IPS DF 6.9 (cell line): ENCODE results near the gene TRPM2.

Source experiments
- DNase-seq: peaks from one replicate; pipeline ENCODE4 v3.0.0-alpha.2; 2013; ENCODE audit warnings: low read depth, low spot score
- H3K27ac ChIP-seq: one replicate; pipeline ENCODE4 v1.5.1; 2013; ENCODE audit warnings: low read length, control low read depth
- H3K27me3 ChIP-seq: 2 replicates; pipeline ENCODE4 v1.6.1; 2013; ENCODE audit warnings: mild to moderate bottlenecking, low read length; ENCODE audit not compliant: control insufficient read depth, insufficient read depth
- H3K36me3 ChIP-seq: 2 replicates; pipeline ENCODE4 v1.6.1; 2013; ENCODE audit warnings: low read length; ENCODE audit not compliant: control insufficient read depth, insufficient read depth
- H3K4me1 ChIP-seq: 2 replicates; pipeline ENCODE4 v1.6.1; 2013; ENCODE audit warnings: low read length; ENCODE audit not compliant: control insufficient read depth, insufficient read depth
- H3K4me3 ChIP-seq: 2 replicates; pipeline ENCODE4 v1.5.1; 2013; ENCODE audit warnings: mild to moderate bottlenecking, low read length
- H3K9me3 ChIP-seq: 2 replicates; pipeline ENCODE4 v1.6.1; 2013; ENCODE audit warnings: low read length, inconsistent platforms; ENCODE audit not compliant: control insufficient read depth, insufficient read depth
- WGBS: extraction: QIAGEN DNeasy Blood & Tissue Kit; methylation state at CpG from one replicate; pipeline ENCODE4 v1.1.7; 2013; ENCODE audit warnings: mixed read lengths, missing lambda C conversion rate; ENCODE audit not compliant: insufficient read length, insufficient coverage; 5-methylcytosine and 5-hydroxymethylcytosine counted together

The TRPM2 gene

DNA sequence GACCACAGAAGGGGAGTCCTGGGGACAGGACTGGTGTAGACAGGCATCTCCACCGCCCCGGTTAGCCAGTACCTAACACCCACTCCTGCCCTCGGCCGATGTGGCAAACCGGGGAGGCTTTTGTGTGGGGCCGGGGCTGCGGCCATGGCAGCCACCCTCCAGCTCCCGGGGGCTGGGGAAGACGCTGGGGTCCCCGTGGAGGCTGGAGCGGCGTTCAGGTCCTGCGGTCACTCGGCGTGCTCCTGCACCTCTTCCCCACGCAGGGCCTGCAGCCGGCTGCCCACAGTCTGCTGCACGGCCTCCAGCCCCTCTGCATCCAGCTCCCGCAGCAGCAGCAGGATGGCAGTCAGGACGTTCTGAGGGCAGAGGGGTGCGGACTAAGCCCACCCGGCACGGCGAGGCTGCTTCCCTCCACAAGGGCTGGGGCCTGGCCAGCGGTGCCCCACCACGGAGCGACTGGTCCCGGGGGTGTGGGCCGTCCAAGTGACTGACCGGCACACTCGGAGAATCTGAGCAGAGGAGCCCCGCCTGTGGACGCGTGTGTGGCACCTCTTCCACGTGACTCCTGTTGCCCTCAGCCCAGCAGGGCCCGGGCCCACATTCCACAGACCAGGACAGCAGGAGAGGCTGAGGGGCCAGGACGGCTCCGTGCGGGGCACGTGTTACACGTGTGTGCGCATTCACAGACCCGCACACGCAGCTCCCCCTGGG is 23.3 kb upstream of the TRPM2 start:
- no CpG with 5 or more reads among the region's 44 CpGs for WGBS
- peaks cover 3% of the 10 kb centered on the region; the same call in 1 of the 2 replicates for H3K36me3 ChIP-seq
- no peak overlapping the region for H3K27ac ChIP-seq
- no peak for DNase-seq
- H3K4me1 ChIP-seq: no peaks in the 10 kb centered on the region; the same call in 1 of the 2 replicates
- H3K9me3 ChIP-seq: no peaks in the 10 kb centered on the region
- H3K27me3 ChIP-seq: no peaks in the 10 kb centered on the region
- no peak overlapping the region for H3K4me3 ChIP-seq

GRCh38 chr21:44330698-44331097 is 22.7 kb upstream of the TRPM2 start:
- no peak for DNase-seq
- no peak overlapping the region for H3K27ac ChIP-seq

DNA sequence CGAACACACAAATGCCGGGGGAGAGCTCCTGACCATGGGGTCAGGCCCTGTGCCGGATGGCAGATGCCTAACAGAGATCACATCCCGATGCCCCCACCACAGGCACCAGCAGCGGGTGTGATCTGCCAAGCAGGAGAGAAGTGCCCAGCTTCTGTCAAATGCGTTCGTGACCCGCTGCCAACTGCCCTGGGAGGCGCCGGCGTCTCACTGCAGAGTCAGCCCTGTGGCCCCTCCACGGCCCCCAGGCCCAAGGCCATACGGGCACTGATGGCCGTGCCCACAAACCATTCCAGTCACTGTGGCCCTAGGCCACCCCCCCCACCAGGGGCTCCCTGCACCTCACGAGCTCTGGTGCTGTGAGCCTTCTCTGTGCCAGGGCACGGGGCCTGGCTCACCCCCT is 22.2 kb upstream of the TRPM2 start:
- no peaks in the 10 kb centered on the region for H3K27me3 ChIP-seq
- no peak for DNase-seq
- no CpG with 5 or more reads among the region's 16 CpGs for WGBS
- no peaks in the 10 kb centered on the region; the same call in 1 of the 2 replicates for H3K4me1 ChIP-seq
- no peaks in the 10 kb centered on the region for H3K9me3 ChIP-seq
- H3K27ac ChIP-seq: no peak overlapping the region
- H3K36me3 ChIP-seq: peaks cover 2% of the 10 kb centered on the region; the same call in 1 of the 2 replicates
- no peak overlapping the region for H3K4me3 ChIP-seq

More at GRCh38 chr21:44330698-44331097, 22.7 kb upstream of the TRPM2 start:
- Histone ChIP-seq H3K9me3 (no peaks in the 10 kb centered on the region), H3K27me3 (no peaks in the 10 kb centered on the region), H3K4me3 (no peak overlapping the region), H3K4me1 (no peaks in the 10 kb centered on the region; the same call in 1 of the 2 replicates), H3K36me3 (peaks cover 3% of the 10 kb centered on the region; the same call in 1 of the 2 replicates)
- WGBS: no CpG with 5 or more reads among the region's 18 CpGs

DNA sequence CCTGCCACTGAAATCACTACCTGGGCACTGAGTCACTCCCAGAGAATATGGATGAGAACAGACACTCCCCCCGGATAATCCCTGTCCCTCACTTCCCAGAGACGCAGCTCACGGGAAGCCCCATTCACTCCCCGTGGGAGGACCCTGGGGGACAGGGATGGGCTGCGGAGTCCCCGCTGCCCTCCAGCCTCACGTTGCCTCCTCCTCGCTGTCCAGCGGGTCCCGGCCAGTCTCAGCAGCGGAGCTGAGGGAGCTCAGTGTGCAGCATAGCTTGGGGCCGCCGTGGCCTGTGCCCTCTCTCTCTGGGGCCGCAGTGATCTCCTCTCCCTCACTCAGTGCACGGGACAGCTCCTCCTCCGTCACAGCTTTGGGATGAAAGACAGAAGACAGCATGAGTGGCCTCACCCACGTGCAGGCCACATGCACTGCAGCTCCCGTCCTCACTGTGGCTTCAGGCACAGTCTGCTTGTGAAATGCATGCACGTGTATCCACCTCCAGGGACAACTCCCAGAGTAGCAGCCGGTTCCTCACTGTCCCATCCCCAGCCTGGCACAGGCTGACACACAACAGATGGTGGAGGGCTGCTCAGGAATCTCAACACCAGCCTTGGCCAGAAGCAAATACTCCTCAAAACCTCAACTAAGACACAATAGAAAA is 21.6 kb upstream of the TRPM2 start:
- no peaks in the 10 kb centered on the region for H3K9me3 ChIP-seq
- WGBS: no CpG with 5 or more reads among the region's 20 CpGs
- H3K27me3 ChIP-seq: no peaks in the 10 kb centered on the region
- no peaks in the 10 kb centered on the region; the same call in 1 of the 2 replicates for H3K4me1 ChIP-seq
- no peak overlapping the region for H3K4me3 ChIP-seq
- no peaks in the 10 kb centered on the region; the same call in 1 of the 2 replicates for H3K36me3 ChIP-seq
- H3K27ac ChIP-seq: no peak overlapping the region
- no peak for DNase-seq

DNA sequence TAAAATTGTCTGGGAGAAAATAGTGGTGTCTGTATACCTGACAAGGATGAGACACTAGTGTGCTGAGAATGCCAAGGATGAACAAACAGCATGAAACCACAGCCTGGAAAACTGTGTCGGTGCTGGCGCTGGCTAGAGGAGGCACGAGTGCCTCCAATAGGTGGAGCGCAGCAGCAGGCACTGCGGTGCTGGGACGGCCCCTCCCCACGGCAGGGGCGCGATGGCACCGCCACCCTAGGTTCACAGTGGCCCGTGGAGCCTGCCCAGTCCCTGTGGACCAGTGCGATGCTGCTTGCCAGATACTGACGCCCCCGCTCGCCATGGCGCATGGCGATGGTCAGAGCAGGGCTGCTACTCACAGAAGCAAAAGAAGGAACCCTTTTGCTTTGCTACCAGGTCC is 21.0 kb upstream of the TRPM2 start:
- Histone ChIP-seq H3K36me3 (no peaks in the 10 kb centered on the region; the same call in 1 of the 2 replicates), H3K4me1 (no peaks in the 10 kb centered on the region; the same call in 1 of the 2 replicates), H3K27ac (no peak overlapping the region), H3K27me3 (no peaks in the 10 kb centered on the region), H3K4me3 (no peak overlapping the region), H3K9me3 (no peaks in the 10 kb centered on the region)
- DNase-seq: no peak
- WGBS: no CpG with 5 or more reads among the region's 17 CpGs

GRCh38 chr21:44332965-44333364 is 20.5 kb upstream of the TRPM2 start:
- H3K27ac ChIP-seq: no peak overlapping the region
- H3K27me3 ChIP-seq: no peaks in the 10 kb centered on the region
- no CpG with 5 or more reads among the region's 22 CpGs for WGBS
- no peaks in the 10 kb centered on the region; the same call in 1 of the 2 replicates for H3K36me3 ChIP-seq
- H3K9me3 ChIP-seq: no peaks in the 10 kb centered on the region
- no peaks in the 10 kb centered on the region; the same call in none of the 2 replicates for H3K4me1 ChIP-seq
- DNase-seq: no peak
- no peak overlapping the region for H3K4me3 ChIP-seq

- no CpG with 5 or more reads among the region's 45 CpGs for WGBS
- Histone ChIP-seq H3K4me1 (no peaks in the 10 kb centered on the region; the same call in none of the 2 replicates), H3K36me3 (no peaks in the 10 kb centered on the region; the same call in 1 of the 2 replicates)
Observed at GRCh38 chr21:44333509-44334328, 19.7 kb upstream of the TRPM2 start.

DNA sequence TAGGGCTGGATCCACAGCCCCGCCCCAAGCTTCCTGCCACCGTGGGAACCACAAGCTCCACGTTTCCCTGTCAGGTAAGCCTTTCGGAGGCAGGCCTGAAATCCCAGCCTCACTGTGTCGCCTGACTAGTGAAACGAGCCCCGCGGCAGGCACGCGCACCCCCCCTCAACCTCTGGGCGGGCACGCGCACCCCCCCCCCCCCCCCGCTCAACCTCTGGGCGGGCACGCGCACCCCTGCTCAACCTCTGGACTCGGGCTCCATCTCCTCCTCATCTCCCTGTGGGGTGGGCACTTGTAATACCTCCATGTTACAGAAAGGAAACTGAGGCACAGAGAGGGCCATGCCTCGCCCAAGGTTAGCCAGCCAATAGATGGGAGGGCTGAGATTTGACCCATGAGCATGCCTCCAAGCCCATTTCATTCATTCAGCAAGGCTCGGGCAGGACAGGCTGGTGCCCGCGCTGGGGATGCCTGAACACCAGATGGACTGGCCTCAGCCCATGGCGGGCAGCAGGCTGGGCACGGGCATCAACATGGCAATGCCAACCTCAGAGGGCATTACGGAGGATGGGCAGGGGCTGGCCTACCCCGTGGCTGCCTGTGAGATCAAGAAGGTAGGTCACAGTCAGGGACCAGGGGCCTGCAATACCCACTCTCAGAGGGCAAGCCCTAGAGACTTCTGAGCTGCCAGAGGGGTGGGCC is 18.9 kb upstream of the TRPM2 start:
- Histone ChIP-seq H3K27me3 (no peaks in the 10 kb centered on the region), H3K36me3 (no peaks in the 10 kb centered on the region; the same call in 1 of the 2 replicates), H3K9me3 (no peaks in the 10 kb centered on the region), H3K4me3 (no peak overlapping the region), H3K27ac (no peak overlapping the region), H3K4me1 (no peaks in the 10 kb centered on the region; the same call in none of the 2 replicates)
- no CpG with 5 or more reads among the region's 26 CpGs for WGBS
- DNase-seq: no peak

More at GRCh38 chr21:44333509-44334328, 19.7 kb upstream of the TRPM2 start:
- no peaks in the 10 kb centered on the region for H3K9me3 ChIP-seq
- H3K27ac ChIP-seq: no peak overlapping the region
- no peak overlapping the region for H3K4me3 ChIP-seq
- no peaks in the 10 kb centered on the region for H3K27me3 ChIP-seq
- DNase-seq: no peak

DNA sequence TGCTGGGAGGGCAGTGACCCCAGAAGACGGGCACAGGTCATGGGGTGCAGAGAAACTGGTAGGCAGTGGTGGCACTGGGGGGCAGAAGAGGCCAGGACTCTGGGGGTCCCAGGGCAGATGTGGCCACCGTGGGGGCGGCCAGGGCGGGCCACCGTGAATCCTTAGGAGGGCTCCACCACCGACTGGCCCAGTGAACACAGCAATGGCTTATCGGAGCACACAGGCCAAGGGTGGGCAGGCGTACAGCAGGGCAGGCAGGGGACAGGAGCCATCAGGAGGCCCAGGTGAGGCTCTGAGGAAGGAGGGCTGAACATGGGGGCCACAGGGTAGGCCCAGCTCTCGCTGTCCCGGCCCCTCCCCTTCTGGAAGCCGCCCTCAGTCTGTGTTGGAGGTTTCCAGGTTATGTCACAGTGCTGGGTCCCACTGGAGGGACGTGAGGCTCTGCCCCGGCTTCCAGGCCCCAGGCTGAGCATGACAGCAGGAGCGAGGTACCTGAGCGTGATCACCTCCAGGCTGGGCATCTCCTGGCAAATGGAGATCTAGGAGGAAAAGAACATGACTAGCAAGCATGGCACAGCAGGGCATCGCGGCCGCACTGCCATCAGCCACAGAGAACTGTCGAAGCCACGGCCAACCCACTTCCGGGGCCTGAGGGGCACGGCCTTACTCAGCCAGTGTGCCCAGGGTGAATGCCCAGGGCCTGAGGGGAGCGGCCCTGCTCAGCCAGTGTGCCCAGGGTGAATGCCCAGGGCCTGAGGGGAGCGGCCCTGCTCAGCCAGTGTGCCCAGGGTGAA is 18.0 kb upstream of the TRPM2 start:
- H3K4me3 ChIP-seq: no peak overlapping the region
- H3K27ac ChIP-seq: no peak overlapping the region
- DNase-seq: no peak
- no CpG with 5 or more reads among the region's 24 CpGs for WGBS
- no peaks in the 10 kb centered on the region; the same call in 1 of the 2 replicates for H3K4me1 ChIP-seq
- H3K27me3 ChIP-seq: no peaks in the 10 kb centered on the region
- no peaks in the 10 kb centered on the region for H3K9me3 ChIP-seq
- no peaks in the 10 kb centered on the region; the same call in 1 of the 2 replicates for H3K36me3 ChIP-seq
